Smooth muscle cell (in vitro differentiated cells): ENCODE results near the gene FOXQ1. TPM values are rescaled to one million over a fixed set of nuclear protein-coding genes. Genes with fewer than 3 reads are reported as not detected.
A peak's percentile ranks its signal among the peaks of the same experiment; 100 is the strongest.
"Not testable (repeated sequence)": the region's sequence is repeated elsewhere in the genome, so short reads cannot be mapped to it uniquely, and the experiment has no call there.

Experiments used
- DNase-seq: peaks from one replicate; lab custom pipeline; 2025; ENCODE audit not compliant: unreplicated experiment; lab: John Stamatoyannopoulos, UW
- H2AFZ ChIP-seq: fragments of 200-600 bp; sonication (generic); 2 replicates; pipeline ENCODE4 v1.6.0; 2016; ENCODE audit warnings: antibody characterized with exemption, low read depth, mild to moderate bottlenecking
- H3F3A ChIP-seq: fragments of 200-600 bp; sonication (generic); 2 replicates; pipeline ENCODE4 v1.6.0; 2017; ENCODE audit warnings: antibody characterized with exemption, low read depth
- H3K27ac ChIP-seq: fragments of 200-600 bp; sonication (generic); 2 replicates; pipeline ENCODE4 v1.5.1; 2016; ENCODE audit warnings: low read depth, mild to moderate bottlenecking
- H3K27me3 ChIP-seq: fragments of 200-600 bp; sonication (generic); 2 replicates; pipeline ENCODE4 v1.6.1; 2016; ENCODE audit warnings: low read depth, mild to moderate bottlenecking
- H3K36me3 ChIP-seq: fragments of 200-600 bp; sonication (generic); 2 replicates; pipeline ENCODE4 v1.5.1; 2016; ENCODE audit warnings: low read depth
- H3K4me1 ChIP-seq: fragments of 200-600 bp; sonication (generic); 2 replicates; pipeline ENCODE4 v1.5.1; 2016; ENCODE audit warnings: low read depth
- H3K4me2 ChIP-seq: fragments of 200-600 bp; sonication (generic); 2 replicates; pipeline ENCODE4 v1.6.0; 2016; ENCODE audit warnings: mild to moderate bottlenecking
- H3K4me3 ChIP-seq: fragments of 200-600 bp; sonication (generic); 2 replicates; pipeline ENCODE4 v1.5.1; 2016; ENCODE audit warnings: mild to moderate bottlenecking
- H3K79me2 ChIP-seq: fragments of 200-600 bp; sonication (generic); 2 replicates; pipeline ENCODE4 v1.6.0; 2016; ENCODE audit warnings: low read depth, mild to moderate bottlenecking
- H3K9ac ChIP-seq: fragments of 200-600 bp; sonication (generic); 2 replicates; pipeline ENCODE4 v1.6.0; 2016; ENCODE audit warnings: low read depth
- H3K9me3 ChIP-seq: fragments of 200-600 bp; sonication (generic); replicated peaks from 2 replicates; pipeline ENCODE4 v1.5.1; 2016; ENCODE audit warnings: low read depth
- H4K20me1 ChIP-seq: fragments of 200-600 bp; sonication (generic); 2 replicates; pipeline ENCODE4 v1.6.0; 2016; ENCODE audit warnings: low read depth
- CTCF ChIP-seq: fragments of 200-600 bp; sonication (generic); IDR thresholded peaks from 2 replicates; pipeline ENCODE4 v1.5.1; 2017; ENCODE audit warnings: borderline replicate concordance, mild to moderate bottlenecking, antibody characterized with exemption; ENCODE audit not compliant: insufficient read depth, poor library complexity, severe bottlenecking
- WGBS: methylation state at CpG from one replicate; pipeline ENCODE4 v1.1.7; 2016; ENCODE audit warnings: low lambda C conversion rate; 5-methylcytosine and 5-hydroxymethylcytosine counted together
- polyA plus RNA-seq: library from polyadenylated mRNA; unstranded; fragments of >200 nt; fragmentation: Nextera tagmentation; extraction: Ambion mirVana; gene quantifications from 2 replicates; pipeline ENCODE4 v1.2.1, GENCODE V29; 2016
- total RNA-seq: library from RNA; depleted of rRNA; stranded (reverse); fragments of >200 nt; gene quantifications from 2 replicates; pipeline ENCODE4 v1.2.3, GENCODE V29; 2014

FOXQ1 gene
- total and polyA plus RNA-seq, 2 experiments from 2014 or later = 6.6 to 10.0 TPM

GRCh38 chr6:1316489-1316971 lies 4.6 kb downstream of the FOXQ1 start:
- H3K9me3 ChIP-seq = no peaks in the 10 kb centered on the region
- no peak for DNase-seq

GRCh38 chr6:1317302-1317815 lies 5.5 kb downstream of the FOXQ1 start:
- 88% methylated on average over 35 of the region's 43 CpGs for WGBS
- H4K20me1 ChIP-seq = no peaks in the 10 kb centered on the region
- TF ChIP-seq CTCF = no peak

More at GRCh38 chr6:1316489-1316971, 4.6 kb downstream of the FOXQ1 start:
- no peaks in the 10 kb centered on the region for H3K36me3 ChIP-seq
- H3K27me3 ChIP-seq = peaks cover 33% of the 10 kb centered on the region
- no peak overlapping the region for H3K27ac ChIP-seq
- no peaks in the 10 kb centered on the region for H3K4me1 ChIP-seq
- no peaks in the 10 kb centered on the region for H4K20me1 ChIP-seq
- no peak overlapping the region for H3K9ac ChIP-seq
- H2AFZ ChIP-seq = peak overlapping the region; percentile 91
- 4% methylated on average over 25 of the region's 35 CpGs for WGBS
- peak overlapping the region; percentile 58 for H3K4me3 ChIP-seq
- peaks cover 8% of the 10 kb centered on the region for H3K79me2 ChIP-seq
- H3F3A ChIP-seq = no peaks in the 10 kb centered on the region
- no peak for TF ChIP-seq CTCF
- peak overlapping the region; percentile 91 for H3K4me2 ChIP-seq

GRCh38 chr6:1318036-1318435 lies 6.1 kb downstream of the FOXQ1 start:
- no peak for TF ChIP-seq CTCF
- Histone ChIP-seq H3F3A (no peaks in the 10 kb centered on the region), H3K27ac (no peak overlapping the region), H4K20me1 (no peaks in the 10 kb centered on the region), H3K4me3 (no peak overlapping the region), H3K9ac (no peak overlapping the region), H3K79me2 (peaks cover 8% of the 10 kb centered on the region), H3K9me3 (no peaks in the 10 kb centered on the region), H3K4me2 (no peak overlapping the region), H3K36me3 (no peaks in the 10 kb centered on the region), H2AFZ (no peak overlapping the region), H3K27me3 (peaks cover 30% of the 10 kb centered on the region), H3K4me1 (no peaks in the 10 kb centered on the region)
- WGBS = 78% methylated on average over 7 of the region's 7 CpGs
- no peak for DNase-seq

More at GRCh38 chr6:1317302-1317815, 5.5 kb downstream of the FOXQ1 start:
- DNase-seq = no peak
- H3K4me1 ChIP-seq = no peaks in the 10 kb centered on the region
- no peaks in the 10 kb centered on the region for H3F3A ChIP-seq
- H3K9ac ChIP-seq = no peak overlapping the region
- peaks cover 8% of the 10 kb centered on the region for H3K79me2 ChIP-seq
- H3K4me3 ChIP-seq = no peak overlapping the region
- no peak overlapping the region for H3K27ac ChIP-seq
- no peaks in the 10 kb centered on the region for H3K9me3 ChIP-seq
- H3K36me3 ChIP-seq = no peaks in the 10 kb centered on the region
- H3K27me3 ChIP-seq = peaks cover 32% of the 10 kb centered on the region
- no peak overlapping the region for H3K4me2 ChIP-seq
- no peak overlapping the region for H2AFZ ChIP-seq

- not testable (repeated sequence) for H3K9ac ChIP-seq
These were observed 6.7 kb downstream of the FOXQ1 start for GRCh38 chr6:1318584-1318983.

More at GRCh38 chr6:1318584-1318983, 6.7 kb downstream of the FOXQ1 start:
- not testable (repeated sequence) for H3F3A ChIP-seq, H3K4me1 ChIP-seq, H3K9me3 ChIP-seq, DNase-seq, H3K36me3 ChIP-seq, H4K20me1 ChIP-seq, H3K27ac ChIP-seq, H3K4me3 ChIP-seq, H2AFZ ChIP-seq, H3K4me2 ChIP-seq, H3K79me2 ChIP-seq
- peaks cover 30% of the 10 kb centered on the region for H3K27me3 ChIP-seq
- 85% methylated on average over 15 of the region's 22 CpGs for WGBS
